GM23248 (cell line): Measurements from ENCODE around the gene ADAM10.

Experiments
- EZH2 ChIP-seq: fragments of 200-600 bp; sonication (generic); IDR thresholded peaks from 2 replicates; pipeline ENCODE4 v1.6.1; 2018; ENCODE audit warnings: antibody characterized with exemption, mild to moderate bottlenecking; ENCODE audit not compliant: insufficient read depth, poor library complexity, severe bottlenecking
- EZH2phosphoT487 ChIP-seq: fragments of 200-600 bp; sonication (generic); IDR thresholded peaks from 2 replicates; pipeline ENCODE4 v1.6.1; 2018; ENCODE audit warnings: antibody characterized with exemption, moderate library complexity, mild to moderate bottlenecking, low read depth; ENCODE audit not compliant: insufficient read depth

GRCh38 chr15:58682234-58682633 lies 67.3 kb downstream of the ADAM10 start:
- no peak for TF ChIP-seq EZH2phosphoT487
- no peak for TF ChIP-seq EZH2
